Stimulated activated CD8-positive, alpha-beta memory T cell treated with anti-CD3 and anti-CD28 coated beads, Interleukin-12 subunit alpha, Interleukin-12 subunit beta, amount 100 ng/mL, for 24 hours (primary cell): ENCODE measurements around the gene SYT15.
"Not testable (repeated sequence)": the region's sequence is repeated elsewhere in the genome, so short reads cannot be mapped to it uniquely, and the experiment has no call there.

Source experiments
- DNase-seq: peaks from one replicate; pipeline ENCODE4 v3.0.0-alpha.2; 2020; ENCODE audit errors: extremely low read depth

Gene SYT15

DNA sequence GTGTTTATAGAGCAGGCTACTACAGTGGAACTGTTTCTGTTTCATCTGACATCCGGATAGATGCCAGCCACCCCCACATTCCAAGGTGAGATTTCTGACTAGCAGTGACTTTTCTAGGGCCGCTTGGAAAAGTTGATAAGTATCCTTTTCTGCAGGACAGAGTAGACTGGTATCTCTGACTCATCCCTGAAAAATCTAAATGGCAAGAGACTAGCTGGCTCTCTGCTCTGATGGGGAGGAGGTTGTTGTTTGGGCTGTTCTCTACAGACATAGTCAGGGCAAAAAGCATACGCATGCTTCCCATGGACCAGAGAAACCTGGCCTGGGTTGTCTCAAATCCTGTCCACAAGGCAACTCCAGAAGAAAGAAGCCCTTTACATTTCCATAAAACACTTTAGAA lies 10.7 kb downstream of the SYT15 start:
- not testable (repeated sequence) for DNase-seq

DNA sequence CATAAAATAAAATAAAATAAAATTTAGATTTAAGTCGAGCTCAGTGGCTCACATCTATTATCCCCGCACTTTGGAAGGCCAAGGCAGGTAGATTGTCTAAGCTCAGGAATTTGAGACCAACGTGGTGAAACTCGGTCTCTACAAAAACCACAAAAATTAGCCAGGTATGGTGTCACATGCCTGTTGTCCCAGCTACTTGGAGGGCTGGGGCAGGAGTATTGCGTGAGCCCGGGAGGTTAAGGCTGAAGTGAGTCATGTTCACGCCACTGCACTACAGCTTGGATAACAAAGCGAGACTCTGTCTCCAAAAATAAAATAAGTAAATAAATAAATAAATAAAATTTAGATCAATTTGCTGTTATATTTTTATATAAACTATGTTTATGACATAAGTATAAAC lies 12.1 kb downstream of the SYT15 start:
- DNase-seq: not testable (repeated sequence)

DNA sequence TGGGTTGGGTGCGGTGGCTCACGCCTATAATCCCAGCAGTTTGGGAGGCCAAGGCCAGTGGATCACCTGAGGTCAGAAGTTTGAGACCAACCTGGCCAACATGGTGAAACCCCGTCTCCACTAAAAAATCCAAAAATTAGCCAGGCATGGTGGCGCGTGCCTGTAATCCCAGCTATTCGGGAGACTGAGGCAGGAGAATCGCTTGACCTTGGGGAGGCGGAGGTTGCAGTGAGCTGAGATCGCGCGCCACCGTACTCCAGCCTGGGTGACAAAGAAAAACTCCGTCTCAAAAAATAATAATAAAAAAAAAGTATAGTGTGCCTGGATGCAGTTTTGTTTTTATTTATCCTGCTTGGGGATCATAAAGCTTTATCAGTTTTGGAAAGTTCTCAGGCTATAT lies 14.4 kb downstream of the SYT15 start:
- not testable (repeated sequence) for DNase-seq

DNA sequence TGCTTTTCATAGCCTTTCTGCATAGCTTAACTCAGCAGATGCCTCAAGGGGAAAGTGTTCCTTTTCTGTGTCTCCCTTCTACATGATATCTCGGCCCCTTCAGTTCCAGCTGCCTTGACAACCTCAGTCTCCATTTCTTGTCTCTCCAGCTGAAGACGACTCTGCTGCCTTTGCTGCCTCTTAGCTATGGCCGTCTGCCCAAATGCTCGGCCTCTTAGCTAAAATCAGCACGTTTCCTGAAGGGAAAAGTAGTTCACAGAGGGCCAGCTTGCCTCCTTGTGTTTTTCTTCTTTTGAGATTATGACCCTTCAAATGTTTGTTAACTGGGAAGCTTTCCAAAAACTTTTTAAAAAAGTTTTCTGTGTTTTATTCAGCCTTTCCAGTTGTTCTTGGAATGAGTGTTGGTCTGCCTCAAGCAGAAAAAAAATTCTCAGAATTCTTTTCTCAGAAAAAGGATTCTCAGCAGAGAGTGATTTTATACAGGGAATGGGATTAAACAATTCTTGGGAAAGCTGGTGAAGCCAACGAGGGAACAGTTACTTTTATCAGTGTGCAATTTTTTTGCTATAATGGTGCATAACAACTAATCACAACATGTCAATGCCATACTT lies 15.6 kb downstream of the SYT15 start:
- DNase-seq: not testable (repeated sequence)

DNA sequence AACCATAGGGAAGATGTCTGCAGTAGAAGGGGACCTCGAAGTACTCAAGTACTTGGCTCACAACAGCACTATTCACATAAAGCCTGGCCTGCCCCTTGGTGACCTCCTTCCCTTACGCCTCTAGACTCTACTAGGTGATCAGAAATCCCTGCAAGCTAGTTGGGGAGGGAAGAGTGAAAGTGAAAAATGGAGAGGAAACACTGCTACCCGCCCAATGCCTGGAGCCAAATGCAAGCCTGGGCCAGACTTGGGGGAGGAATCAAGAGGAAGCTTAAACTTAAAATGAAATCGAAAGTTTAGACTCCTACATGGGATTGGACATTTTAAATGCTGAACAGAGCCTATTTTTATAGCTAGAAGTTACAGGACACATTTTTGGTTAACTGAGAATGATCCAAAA lies 17.6 kb downstream of the SYT15 start:
- DNase-seq: not testable (repeated sequence)

DNA sequence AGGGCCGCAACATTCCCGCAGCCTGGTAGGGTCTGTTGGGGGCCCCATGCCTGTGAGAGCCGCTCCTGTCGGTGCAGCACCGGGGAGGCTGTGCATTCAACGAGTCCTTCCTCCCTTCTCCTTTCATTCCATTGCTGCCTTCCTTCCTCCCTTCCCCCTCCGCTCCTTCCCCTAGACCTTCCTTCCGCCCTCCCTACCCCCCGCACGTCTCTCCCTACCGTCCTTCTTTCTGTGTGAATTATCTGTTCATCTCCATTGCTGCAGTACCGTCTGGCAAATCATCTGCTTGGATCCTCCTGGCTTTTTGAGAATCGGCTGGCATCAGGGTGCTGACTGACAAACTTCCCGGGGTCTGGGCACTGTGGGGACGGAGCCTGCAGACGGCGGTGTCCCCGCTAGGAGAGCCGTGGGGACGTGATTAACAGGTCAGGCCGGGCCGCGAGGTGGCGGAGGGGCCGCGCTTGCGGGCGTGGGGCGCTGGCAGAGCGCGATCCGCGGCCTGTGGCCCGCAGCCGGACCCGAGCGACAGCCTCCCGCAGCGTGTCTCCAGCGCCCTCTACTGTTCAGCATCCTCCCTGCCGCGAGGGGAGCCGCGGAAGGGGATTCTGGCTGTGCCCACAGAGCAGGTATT lies 18.8 kb downstream of the SYT15 start:
- DNase-seq: not testable (repeated sequence)

DNA sequence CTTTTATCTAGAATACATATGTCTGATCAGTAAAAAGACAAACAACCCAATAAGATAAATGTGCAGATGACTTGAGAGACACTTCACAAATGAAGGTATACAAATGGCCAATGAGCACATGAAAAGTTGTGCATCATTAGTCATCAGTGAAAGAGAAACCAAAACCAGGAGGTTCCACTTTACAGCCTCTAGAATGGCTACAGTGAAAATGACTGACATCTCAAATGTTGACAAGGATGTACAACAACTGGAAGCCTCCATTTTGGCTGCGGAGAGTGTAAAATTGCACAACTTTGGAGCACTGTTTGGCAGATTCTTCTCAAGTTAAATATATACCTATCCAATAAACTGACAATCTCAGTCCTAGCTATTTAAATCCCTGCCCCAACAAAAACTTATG lies 21.6 kb downstream of the SYT15 start:
- not testable (repeated sequence) for DNase-seq

DNA sequence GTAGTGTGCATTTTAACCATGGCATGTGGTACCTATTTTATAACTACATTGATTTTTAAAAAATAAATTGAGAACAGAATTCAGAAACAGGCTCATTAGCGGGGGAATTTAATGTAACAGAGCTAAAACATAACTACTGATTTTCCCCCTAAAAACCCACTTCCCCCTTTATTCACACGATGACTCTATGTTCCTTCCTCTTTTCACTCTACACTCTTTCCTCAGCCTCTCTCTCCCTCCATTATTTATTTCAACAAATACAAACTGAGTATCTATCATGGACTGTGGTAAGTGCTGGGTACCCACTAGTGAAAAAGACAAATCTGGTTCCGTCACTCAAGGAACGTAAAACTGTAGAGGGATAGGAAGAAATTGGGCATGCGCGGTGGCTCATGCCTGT lies 36.6 kb downstream of the SYT15 start:
- DNase-seq: not testable (repeated sequence)

DNA sequence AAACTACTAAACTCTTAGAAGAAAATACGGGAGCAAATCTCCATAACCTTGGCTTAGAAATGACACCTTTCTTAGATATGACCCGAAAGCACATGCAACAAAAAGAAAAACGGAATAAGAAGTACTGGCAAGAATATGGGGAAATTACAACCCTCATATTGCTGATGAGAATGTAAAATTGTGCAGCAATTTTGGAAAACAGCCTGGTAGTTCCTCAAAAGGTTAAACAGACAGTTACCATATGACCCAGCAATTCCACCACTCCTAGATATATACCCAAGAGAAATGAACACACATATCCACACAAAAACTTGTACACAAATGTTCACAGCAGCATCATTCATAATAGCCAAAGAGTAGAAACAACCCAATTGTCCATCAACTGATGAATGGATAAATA lies 37.3 kb downstream of the SYT15 start:
- DNase-seq: not testable (repeated sequence)

DNA sequence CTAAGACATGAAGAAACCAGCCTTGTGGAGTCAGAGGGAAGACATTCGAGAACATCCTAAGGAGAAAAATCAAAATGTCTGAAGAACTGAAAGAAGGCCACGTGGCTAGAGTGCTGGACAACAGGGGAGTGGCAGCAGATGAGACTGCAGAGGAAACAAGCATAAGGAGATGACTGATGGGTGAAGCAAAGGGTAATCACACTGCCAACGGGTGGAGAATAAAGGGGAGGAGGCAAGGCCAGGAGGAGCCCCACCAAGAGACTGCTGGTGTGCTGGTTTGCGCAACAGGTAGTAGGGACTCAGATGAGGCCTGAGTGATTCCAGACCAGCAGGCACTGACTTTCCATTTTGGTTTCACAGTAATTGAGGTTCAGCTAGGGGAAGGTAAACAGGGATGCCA lies 38.2 kb downstream of the SYT15 start:
- DNase-seq: not testable (repeated sequence)

DNA sequence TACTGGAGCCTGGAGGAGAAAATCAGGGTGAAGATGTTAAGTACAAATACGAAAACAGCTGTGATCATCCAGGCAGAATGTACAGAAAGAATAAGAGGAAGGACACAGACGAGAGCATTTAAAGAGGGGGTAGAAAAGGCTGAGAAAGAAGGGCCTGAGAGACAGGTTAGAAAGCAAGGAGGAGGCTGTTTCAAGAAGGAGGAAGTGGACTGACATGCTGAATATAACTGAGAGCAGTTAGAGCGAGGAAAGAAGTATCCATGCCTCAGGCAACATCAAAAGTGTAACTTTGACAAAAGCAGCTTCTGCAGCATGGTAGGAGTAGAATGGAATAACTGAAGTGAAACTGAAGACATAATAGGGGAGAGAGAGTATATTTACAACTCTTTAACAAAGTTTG lies 39.0 kb downstream of the SYT15 start:
- DNase-seq: not testable (repeated sequence)

DNA sequence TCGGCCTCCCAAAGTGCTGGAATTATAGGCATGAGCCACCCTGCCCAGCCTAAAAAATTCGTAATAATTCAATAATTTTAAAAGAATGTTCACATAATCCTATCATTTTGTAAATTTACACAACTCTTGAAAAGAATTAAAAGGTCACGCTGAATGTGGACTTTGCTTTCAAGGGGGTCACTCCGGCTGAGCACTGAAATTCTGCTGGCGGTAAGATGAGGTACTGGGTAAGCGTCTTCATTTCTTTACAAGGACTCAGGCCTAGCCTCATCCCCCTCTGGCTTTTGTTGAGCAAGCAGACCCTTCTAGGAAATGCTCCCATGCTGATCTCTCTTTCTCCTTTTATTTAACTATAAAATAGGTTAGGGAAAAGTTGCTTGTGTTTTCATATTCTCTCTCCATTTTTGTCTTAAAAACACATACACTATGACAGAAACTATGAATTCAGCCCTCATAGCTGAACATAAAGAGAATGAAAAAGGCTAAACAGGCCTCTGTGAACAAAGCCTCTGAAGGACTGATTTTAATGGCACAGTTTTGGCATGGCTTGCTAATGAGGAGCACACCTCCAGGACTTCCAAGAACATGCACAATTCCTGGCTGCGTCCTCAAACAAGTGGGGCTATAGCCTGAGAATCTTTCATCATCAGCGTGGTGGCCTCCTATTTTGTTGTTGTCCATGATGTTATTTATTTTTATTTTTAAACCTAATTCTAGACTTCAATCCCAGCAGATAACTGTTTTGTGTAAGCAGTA lies 45.1 kb downstream of the SYT15 start:
- not testable (repeated sequence) for DNase-seq

DNA sequence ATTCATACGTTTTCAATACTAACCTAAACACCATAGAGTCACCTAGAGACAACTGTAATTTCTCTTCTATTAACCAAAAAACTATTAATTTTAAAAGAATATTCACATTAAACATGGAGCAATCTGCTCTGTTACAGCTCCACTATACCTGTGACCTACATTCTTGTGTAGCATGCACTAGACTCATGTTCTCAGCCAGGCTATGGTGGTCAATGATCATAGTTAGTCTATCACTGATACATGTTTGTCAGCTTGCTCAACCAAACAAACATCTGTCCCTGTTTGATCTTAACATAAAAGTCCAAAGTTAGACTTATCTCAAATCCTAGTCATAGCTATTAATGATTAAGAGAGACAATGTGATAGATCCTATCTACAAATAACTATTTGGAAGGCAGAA lies 50.9 kb downstream of the SYT15 start:
- not testable (repeated sequence) for DNase-seq

DNA sequence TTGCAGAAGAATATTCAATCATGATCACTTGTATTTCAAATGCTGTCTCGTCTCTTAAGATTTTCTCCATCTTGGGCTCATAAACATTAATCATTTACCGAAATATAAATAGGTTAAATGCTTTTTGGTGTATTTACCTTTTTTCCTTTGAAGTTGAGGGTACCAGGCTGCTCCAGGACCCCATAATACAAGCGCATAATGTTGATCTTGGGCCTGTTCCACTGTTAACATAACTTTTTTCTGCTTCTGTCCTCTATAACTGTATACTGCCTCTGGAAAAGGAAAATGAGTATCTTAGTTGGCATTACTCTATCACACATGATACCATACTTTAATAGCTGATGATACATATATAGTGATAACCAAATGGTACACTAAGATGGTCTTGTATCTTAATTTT lies 51.9 kb downstream of the SYT15 start:
- DNase-seq: not testable (repeated sequence)

DNA sequence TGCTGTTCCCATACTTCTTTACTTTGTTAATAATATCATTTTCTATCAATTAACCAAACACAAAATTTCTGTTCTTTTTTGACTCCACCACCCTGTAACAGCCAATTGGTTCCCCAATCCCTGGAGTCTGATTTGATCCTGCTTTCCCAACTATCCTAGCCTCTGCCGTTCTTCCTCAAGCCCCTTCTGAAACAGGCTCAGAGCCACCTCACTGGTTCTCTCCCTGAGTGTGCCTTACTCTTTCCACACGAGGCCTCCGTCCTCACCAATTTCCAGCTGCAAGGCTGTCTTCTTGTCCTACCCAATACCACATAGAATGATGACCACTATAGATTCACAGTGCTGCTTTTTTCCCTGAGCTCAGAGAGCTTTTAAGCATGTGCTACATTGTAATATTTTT lies 52.8 kb downstream of the SYT15 start:
- not testable (repeated sequence) for DNase-seq

DNA sequence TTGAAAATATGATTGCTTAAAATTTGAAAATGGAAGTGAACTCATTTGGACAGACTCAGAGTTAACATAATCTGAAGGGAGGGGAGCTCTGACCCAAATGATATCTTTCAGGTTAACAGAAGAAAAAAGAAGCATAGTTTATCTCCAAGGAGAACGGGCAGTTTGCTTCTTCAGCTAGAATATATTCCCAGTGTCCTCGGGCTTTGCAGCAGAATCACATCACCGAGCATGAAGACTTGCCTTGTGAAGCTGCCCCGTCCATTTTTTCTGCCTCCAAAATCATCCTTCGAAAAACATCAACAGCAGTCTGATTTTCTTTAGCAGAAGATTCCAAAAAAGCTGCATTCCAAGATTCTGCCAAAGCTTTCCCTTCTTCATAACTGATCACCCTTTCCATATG lies 55.8 kb downstream of the SYT15 start:
- DNase-seq: not testable (repeated sequence)

DNA sequence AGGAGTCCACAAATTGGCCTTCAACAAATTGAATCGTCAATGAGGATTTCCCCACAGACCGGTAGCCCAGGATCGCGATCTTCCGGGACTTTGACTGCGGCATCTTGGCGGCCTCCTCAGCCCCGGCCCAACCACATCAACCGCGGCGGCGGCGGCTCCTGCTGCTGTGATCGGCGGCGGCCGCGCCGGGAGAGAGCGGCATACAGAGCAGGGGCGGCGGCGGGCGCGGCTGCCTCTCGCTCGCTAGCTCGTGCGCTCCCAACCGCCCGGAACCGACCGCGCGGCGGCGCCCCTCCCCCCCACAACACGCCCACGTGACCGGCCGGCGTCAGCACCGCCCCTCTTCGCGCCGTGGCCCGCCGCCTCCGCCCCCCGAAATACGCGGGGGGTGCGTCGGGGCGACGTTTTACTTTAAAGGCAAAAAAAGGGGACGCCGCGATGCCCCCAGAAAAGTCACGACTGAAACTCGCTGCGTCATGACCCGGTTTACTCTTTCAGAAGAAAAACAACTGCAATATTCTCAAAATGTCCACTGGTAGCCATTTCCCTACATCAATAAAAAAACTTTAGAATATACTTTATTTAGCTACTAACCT lies 56.5 kb downstream of the SYT15 start:
- DNase-seq: not testable (repeated sequence)

DNA sequence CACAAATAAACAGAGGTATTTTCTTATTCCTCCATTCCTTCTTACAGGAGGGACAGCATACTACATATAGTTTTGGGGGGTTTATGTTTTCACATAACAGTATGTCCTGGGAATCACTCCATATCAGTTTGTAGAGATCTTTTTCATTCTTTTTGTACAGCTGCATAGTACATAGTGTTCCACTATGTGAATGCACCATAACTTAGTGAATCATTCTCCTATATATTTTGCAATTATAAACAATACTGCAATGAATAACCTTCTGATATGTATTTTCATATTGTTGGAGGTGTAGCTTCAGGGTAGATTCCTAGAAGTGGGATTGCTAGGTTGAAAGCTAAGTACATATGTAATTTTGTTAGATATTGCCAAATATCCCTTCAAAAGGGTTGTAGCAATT lies 61.1 kb downstream of the SYT15 start:
- not testable (repeated sequence) for DNase-seq
